ENCODE results near the gene DCBLD1. TPM values are rescaled to one million over a fixed set of nuclear protein-coding genes. Genes with fewer than 3 reads are reported as not detected.

Gene DCBLD1
- total RNA-seq, 1 donor from 2014 or later = 7.5 TPM

- Histone ChIP-seq H3K9ac (no peak overlapping the region), H3K4me3 (no peak overlapping the region), H2AFZ (replicated peaks) (no peak overlapping the region), H3K9me3 (ENCODE audit: low read depth) (no peaks in the 10 kb centered on the region), H3K27me3 (no peaks in the 10 kb centered on the region), H3K36me3 (no peaks in the 10 kb centered on the region), H3K4me2 (no peak overlapping the region), H4K20me1 (ENCODE audit: low read depth) (no peaks in the 10 kb centered on the region), H3K4me1 (peaks cover 11% of the 10 kb centered on the region), H3K79me2 (ENCODE audit: low read depth) (no peaks in the 10 kb centered on the region), H3K27ac (no peak overlapping the region), H3F3A (ENCODE audit: low read depth) (no peaks in the 10 kb centered on the region)
- TF ChIP-seq EZH2phosphoT487 (IDR thresholded peaks at IDR 0.05) (no peak), EZH2 (IDR thresholded peaks at IDR 0.05) (no peak)
- TF ChIP-seq, protein P1, sequence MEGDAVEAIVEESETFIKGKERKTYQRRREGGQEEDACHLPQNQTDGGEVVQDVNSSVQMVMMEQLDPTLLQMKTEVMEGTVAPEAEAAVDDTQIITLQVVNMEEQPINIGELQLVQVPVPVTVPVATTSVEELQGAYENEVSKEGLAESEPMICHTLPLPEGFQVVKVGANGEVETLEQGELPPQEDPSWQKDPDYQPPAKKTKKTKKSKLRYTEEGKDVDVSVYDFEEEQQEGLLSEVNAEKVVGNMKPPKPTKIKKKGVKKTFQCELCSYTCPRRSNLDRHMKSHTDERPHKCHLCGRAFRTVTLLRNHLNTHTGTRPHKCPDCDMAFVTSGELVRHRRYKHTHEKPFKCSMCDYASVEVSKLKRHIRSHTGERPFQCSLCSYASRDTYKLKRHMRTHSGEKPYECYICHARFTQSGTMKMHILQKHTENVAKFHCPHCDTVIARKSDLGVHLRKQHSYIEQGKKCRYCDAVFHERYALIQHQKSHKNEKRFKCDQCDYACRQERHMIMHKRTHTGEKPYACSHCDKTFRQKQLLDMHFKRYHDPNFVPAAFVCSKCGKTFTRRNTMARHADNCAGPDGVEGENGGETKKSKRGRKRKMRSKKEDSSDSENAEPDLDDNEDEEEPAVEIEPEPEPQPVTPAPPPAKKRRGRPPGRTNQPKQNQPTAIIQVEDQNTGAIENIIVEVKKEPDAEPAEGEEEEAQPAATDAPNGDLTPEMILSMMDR (IDR thresholded peaks at IDR 0.05) = no peak
- H3K27me3 Mint-ChIP-seq (ENCODE audit: insufficient read depth, low read depth) = no peaks in the 10 kb centered on the region
- H3K27ac Mint-ChIP-seq = no peak overlapping the region
- no peak for DNase-seq (ENCODE audit: low spot score)
- H3K36me3 Mint-ChIP-seq = peaks cover 4% of the 10 kb centered on the region
- H3K4me3 Mint-ChIP-seq = no peak overlapping the region
- peaks cover 2% of the 10 kb centered on the region for H3K4me1 Mint-ChIP-seq
- H3K9me3 Mint-ChIP-seq = no peaks in the 10 kb centered on the region
Observed at GRCh38 chr6:117538615-117539014, 56.1 kb downstream of the DCBLD1 start.

- H3K27ac Mint-ChIP-seq = no peak overlapping the region
- H3K4me2 ChIP-seq = no peak overlapping the region
Observed at GRCh38 chr6:117540670-117541069, 58.2 kb downstream of the DCBLD1 start.

DNA sequence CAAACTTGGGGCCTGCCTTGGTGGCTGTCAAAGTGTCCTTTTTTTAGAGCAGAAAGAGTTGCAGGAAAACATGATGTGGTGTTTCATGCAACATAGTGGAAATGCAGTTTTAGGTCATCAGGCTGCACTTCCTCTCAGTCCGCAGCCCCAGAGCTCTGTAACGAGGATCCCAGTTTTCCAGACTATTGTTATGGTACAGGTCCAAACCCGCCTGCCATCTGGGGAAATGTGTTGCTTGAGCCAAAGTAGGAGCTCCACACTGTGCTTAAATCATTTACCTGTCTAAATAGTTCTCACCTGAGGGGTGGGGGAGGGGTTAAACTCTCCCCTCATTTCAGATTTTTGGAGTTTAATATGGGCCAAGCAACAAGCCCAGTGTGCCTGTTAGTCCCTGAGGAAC, 60.0 kb downstream of the DCBLD1 start:
- no peak overlapping the region for H3K27ac ChIP-seq
- no peak overlapping the region for H3K9ac ChIP-seq
- Mint-ChIP-seq H3K27ac (no peak overlapping the region), H3K9me3 (no peaks in the 10 kb centered on the region), H3K27me3 (ENCODE audit: insufficient read depth, low read depth) (no peaks in the 10 kb centered on the region), H3K4me3 (no peak overlapping the region), H3K4me1 (no peaks in the 10 kb centered on the region), H3K36me3 (peaks cover 4% of the 10 kb centered on the region)
- no peaks in the 10 kb centered on the region for H3K79me2 ChIP-seq (ENCODE audit: low read depth)
- no peaks in the 10 kb centered on the region for H3K9me3 ChIP-seq (ENCODE audit: low read depth)
- TF ChIP-seq, protein P1 (IDR thresholded peaks at IDR 0.05) = no peak
- TF ChIP-seq EZH2 (IDR thresholded peaks at IDR 0.05) = no peak
- TF ChIP-seq EZH2phosphoT487 (IDR thresholded peaks at IDR 0.05) = no peak
- no peaks in the 10 kb centered on the region for H3F3A ChIP-seq (ENCODE audit: low read depth)
- DNase-seq (ENCODE audit: low spot score) = no peak
- H3K27me3 ChIP-seq = no peaks in the 10 kb centered on the region
- H3K4me3 ChIP-seq = no peak overlapping the region
- no peaks in the 10 kb centered on the region for H3K4me1 ChIP-seq
- H3K4me2 ChIP-seq = no peak overlapping the region
- no peaks in the 10 kb centered on the region for H3K36me3 ChIP-seq
- H4K20me1 ChIP-seq (ENCODE audit: low read depth) = no peaks in the 10 kb centered on the region
- no peak overlapping the region for H2AFZ ChIP-seq (replicated peaks)

More at GRCh38 chr6:117540670-117541069, 58.2 kb downstream of the DCBLD1 start:
- no peak overlapping the region for H3K4me3 Mint-ChIP-seq
- Histone ChIP-seq H3K9ac (no peak overlapping the region), H3K4me1 (peaks cover 2% of the 10 kb centered on the region), H3K27me3 (no peaks in the 10 kb centered on the region), H3K4me3 (no peak overlapping the region), H2AFZ (replicated peaks) (no peak overlapping the region), H3K9me3 (ENCODE audit: low read depth) (no peaks in the 10 kb centered on the region), H4K20me1 (ENCODE audit: low read depth) (no peaks in the 10 kb centered on the region), H3K36me3 (no peaks in the 10 kb centered on the region), H3K79me2 (ENCODE audit: low read depth) (no peaks in the 10 kb centered on the region), H3F3A (ENCODE audit: low read depth) (no peaks in the 10 kb centered on the region), H3K27ac (no peak overlapping the region)
- no peaks in the 10 kb centered on the region for H3K27me3 Mint-ChIP-seq (ENCODE audit: insufficient read depth, low read depth)
- DNase-seq (ENCODE audit: low spot score) = no peak
- H3K9me3 Mint-ChIP-seq = no peaks in the 10 kb centered on the region
- no peaks in the 10 kb centered on the region for H3K4me1 Mint-ChIP-seq
- TF ChIP-seq EZH2phosphoT487 (IDR thresholded peaks at IDR 0.05) (no peak), EZH2 (IDR thresholded peaks at IDR 0.05) (no peak)
- TF ChIP-seq, protein P1 (IDR thresholded peaks at IDR 0.05) = no peak
- H3K36me3 Mint-ChIP-seq = peaks cover 4% of the 10 kb centered on the region

Data from neural progenitor cell (in vitro differentiated cells).